DND-41 (cell line): ENCODE measurements around the gene ZBTB45.

Experiments
- ATAC-seq: fragments of 200-7000 bp; cut with Tn5 transposase; 3 replicates; pipeline ENCODE4 v1.9.1; 2021; ENCODE audit warnings: low read depth; ENCODE audit not compliant: insufficient read depth
- DNase-seq: peaks from one replicate; pipeline ENCODE4 v3.0.0-alpha.2; 2020
- H2AFZ ChIP-seq: 2 replicates; pipeline ENCODE4 v1.6.0; 2012; ENCODE audit warnings: low read depth, low read length
- H3K27ac ChIP-seq: 2 replicates; pipeline ENCODE4 v1.5.1; 2012; ENCODE audit warnings: low read length, inconsistent platforms
- H3K27me3 ChIP-seq: fragments of 200-600 bp; sonication (generic); 2 replicates; pipeline ENCODE4 v1.6.0; 2012; ENCODE audit warnings: low read length, mild to moderate bottlenecking, inconsistent platforms; ENCODE audit not compliant: insufficient read depth, poor library complexity
- H3K36me3 ChIP-seq: 2 replicates; pipeline ENCODE4 v1.5.1; 2012; ENCODE audit warnings: low read length, inconsistent platforms; ENCODE audit not compliant: insufficient read depth
- H3K4me1 ChIP-seq: 2 replicates; pipeline ENCODE4 v1.5.1; 2012; ENCODE audit warnings: mild to moderate bottlenecking, low read length; ENCODE audit not compliant: insufficient read depth
- H3K4me2 ChIP-seq: 2 replicates; pipeline ENCODE4 v1.6.0; 2012; ENCODE audit warnings: mild to moderate bottlenecking, moderate library complexity, low read length, inconsistent platforms; ENCODE audit not compliant: insufficient read depth
- H3K4me3 ChIP-seq, 2 experiments: fragments of 200-600 bp in 1 of 2; shearing (Covaris generic) in 1 of 2; 2 replicates each; pipeline ENCODE4 v1.5.1; 2012 to 2016; ENCODE audit warnings: inconsistent platforms in 2 of 2, low read length in 2 of 2, mild to moderate bottlenecking in 2 of 2, low read depth in 1 of 2, moderate library complexity in 1 of 2
- H3K79me2 ChIP-seq: 2 replicates; pipeline ENCODE4 v1.6.0; 2012; ENCODE audit warnings: low read length, inconsistent platforms; ENCODE audit not compliant: insufficient read depth
- H3K9ac ChIP-seq: 2 replicates; pipeline ENCODE4 v1.6.0; 2012; ENCODE audit warnings: low read depth, mild to moderate bottlenecking, inconsistent platforms, low read length, moderate library complexity
- H3K9me3 ChIP-seq: 2 replicates; pipeline ENCODE4 v1.5.1; 2012; ENCODE audit warnings: low read length, moderate library complexity, mild to moderate bottlenecking, inconsistent platforms; ENCODE audit not compliant: insufficient read depth, severe bottlenecking
- H4K20me1 ChIP-seq: 2 replicates; pipeline ENCODE4 v1.6.0; 2012; ENCODE audit warnings: low read length; ENCODE audit not compliant: insufficient read depth
- CTCF ChIP-seq: IDR thresholded peaks from 2 replicates; pipeline ENCODE4 v1.5.1; 2012; ENCODE audit warnings: borderline replicate concordance, low read length, moderate library complexity, mild to moderate bottlenecking; ENCODE audit not compliant: poor library complexity, severe bottlenecking; ENCODE audit errors: extremely low read depth
- EZH2 ChIP-seq: IDR thresholded peaks from 3 replicates; pipeline ENCODE4 v1.6.1; 2012; ENCODE audit warnings: borderline replicate concordance, low read depth, mild to moderate bottlenecking, moderate library complexity, low read length, inconsistent platforms; ENCODE audit not compliant: severe bottlenecking

Gene ZBTB45

GRCh38 chr19:58550362-58551122 is 30.9 kb upstream of the ZBTB45 start:
- Histone ChIP-seq H3K4me3 (no peak overlapping the region), H3K4me2 (no peak overlapping the region), H3K79me2 (peaks cover 84% of the 10 kb centered on the region), H3K4me1 (peaks cover 81% of the 10 kb centered on the region), H3K9ac (no peak overlapping the region), H3K36me3 (peaks cover 75% of the 10 kb centered on the region), H3K9me3 (no peaks in the 10 kb centered on the region), H3K27me3 (no peaks in the 10 kb centered on the region), H2AFZ (no peak overlapping the region), H4K20me1 (peaks cover 82% of the 10 kb centered on the region), H3K27ac (no peak overlapping the region)
- DNase-seq (peak; percentile 13), ATAC-seq (no peak)
- TF ChIP-seq EZH2 (no peak), CTCF (no peak)

GRCh38 chr19:58549664-58550361 is 30.2 kb upstream of the ZBTB45 start:
- no peak for DNase-seq
- peaks cover 87% of the 10 kb centered on the region for H3K79me2 ChIP-seq
- H3K27ac ChIP-seq = no peak overlapping the region
- peaks cover 89% of the 10 kb centered on the region for H4K20me1 ChIP-seq
- no peak overlapping the region for H3K9ac ChIP-seq
- H3K27me3 ChIP-seq = no peaks in the 10 kb centered on the region
- peaks cover 78% of the 10 kb centered on the region for H3K36me3 ChIP-seq
- no peak overlapping the region; the same call in 1 of the 2 replicates for H3K4me2 ChIP-seq
- H3K4me3 ChIP-seq = no peak overlapping the region
- ATAC-seq = no peak
- TF ChIP-seq CTCF = no peak
- no peak for TF ChIP-seq EZH2
- H3K4me1 ChIP-seq = peaks cover 81% of the 10 kb centered on the region
- no peaks in the 10 kb centered on the region for H3K9me3 ChIP-seq
- no peak overlapping the region for H2AFZ ChIP-seq

GRCh38 chr19:58548859-58549663 is 29.5 kb upstream of the ZBTB45 start:
- H3K9me3 ChIP-seq = no peaks in the 10 kb centered on the region
- H2AFZ ChIP-seq = no peak overlapping the region
- no peak overlapping the region for H3K4me3 ChIP-seq
- peaks cover 75% of the 10 kb centered on the region for H3K4me1 ChIP-seq
- H3K9ac ChIP-seq = no peak overlapping the region
- DNase-seq (no peak), ATAC-seq (no peak)
- H3K4me2 ChIP-seq = peak overlapping the region; percentile 84; the same call in 1 of the 2 replicates
- H3K79me2 ChIP-seq = peaks cover 84% of the 10 kb centered on the region
- H3K36me3 ChIP-seq = peaks cover 80% of the 10 kb centered on the region
- H4K20me1 ChIP-seq = peaks cover 86% of the 10 kb centered on the region
- H3K27me3 ChIP-seq = no peaks in the 10 kb centered on the region
- no peak overlapping the region for H3K27ac ChIP-seq
- no peak for TF ChIP-seq EZH2
- TF ChIP-seq CTCF = no peak
